Esophagus mucosa (tissue), 1 donor: ENCODE data around the gene PLA2R1. TPM values are rescaled to one million over a fixed set of nuclear protein-coding genes. Genes with fewer than 3 reads are reported as not detected.

Experiments
- ATAC-seq: fragments of 200-7000 bp; cut with Tn5 transposase; one replicate; pipeline ENCODE4 v1.9.1; 2020
- total RNA-seq: library from RNA; stranded (reverse); gene quantifications from one replicate; pipeline ENCODE4 v1.2.4, GENCODE V29; 2023
- donor health status: DM: yes; HTN: yes; CAD: no.

PLA2R1 gene
- total RNA-seq, 1 donor from 2014 or later, result 6.2 TPM

DNA sequence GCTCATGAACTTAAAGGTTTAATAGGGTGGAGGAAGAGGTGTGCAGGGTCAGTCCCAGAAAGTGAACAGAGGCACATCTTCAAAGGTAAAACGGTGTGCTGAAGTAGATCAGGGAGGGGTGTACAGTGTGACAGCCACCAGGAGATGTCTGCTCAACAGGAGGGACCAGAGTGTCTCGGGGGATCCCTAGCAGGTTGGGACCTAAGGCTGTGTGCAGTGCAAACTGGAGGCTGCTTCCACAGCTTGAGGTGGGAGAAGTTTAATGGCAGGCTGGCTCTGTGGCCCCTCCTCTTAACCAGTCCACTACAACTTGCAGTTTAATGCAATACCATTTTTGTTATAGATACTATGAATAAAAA, 33.2 kb downstream of the PLA2R1 start:
- no peak for ATAC-seq

DNA sequence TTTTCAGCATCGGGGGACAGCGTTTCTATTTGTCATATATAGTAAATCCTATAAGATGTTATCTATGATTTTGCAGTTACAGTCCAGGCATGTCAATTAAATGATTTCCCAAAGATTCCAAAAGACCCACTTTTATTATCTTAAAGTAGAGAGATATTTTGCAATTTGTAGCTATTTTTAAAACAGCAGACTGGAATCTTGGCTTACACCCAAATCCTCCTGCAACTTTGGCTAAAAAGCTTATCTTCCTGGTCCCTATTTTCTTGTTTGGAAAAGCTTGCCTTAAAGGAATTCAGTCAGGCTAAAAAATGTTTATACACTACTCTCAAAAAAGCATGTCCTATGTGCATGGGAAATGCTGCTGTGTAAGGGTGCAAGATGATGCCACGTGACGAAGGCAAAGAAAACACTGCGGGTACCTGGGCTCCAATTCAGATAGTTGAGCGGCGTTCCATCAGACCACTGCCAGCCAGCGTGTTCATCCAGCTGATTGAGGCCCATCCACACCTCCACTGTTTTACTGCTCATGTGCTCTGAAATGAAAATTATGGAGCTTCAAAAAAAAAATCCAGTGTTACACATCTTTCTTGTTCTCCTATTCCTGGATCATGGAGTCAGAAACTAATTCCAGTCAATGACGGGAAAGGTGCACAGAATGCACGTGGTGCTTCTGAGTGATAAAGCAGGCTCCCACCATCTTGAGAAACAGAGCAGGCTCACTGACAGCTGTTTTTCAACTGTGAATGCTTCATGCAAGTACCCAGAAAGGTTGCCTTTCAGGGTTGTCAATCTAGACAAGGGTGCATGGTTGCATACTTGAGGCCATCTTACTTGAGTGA, 33.8 kb downstream of the PLA2R1 start:
- ATAC-seq, result no peak

GRCh38 chr2:160022162-160022561, 40.3 kb downstream of the PLA2R1 start:
- no peak for ATAC-seq

DNA sequence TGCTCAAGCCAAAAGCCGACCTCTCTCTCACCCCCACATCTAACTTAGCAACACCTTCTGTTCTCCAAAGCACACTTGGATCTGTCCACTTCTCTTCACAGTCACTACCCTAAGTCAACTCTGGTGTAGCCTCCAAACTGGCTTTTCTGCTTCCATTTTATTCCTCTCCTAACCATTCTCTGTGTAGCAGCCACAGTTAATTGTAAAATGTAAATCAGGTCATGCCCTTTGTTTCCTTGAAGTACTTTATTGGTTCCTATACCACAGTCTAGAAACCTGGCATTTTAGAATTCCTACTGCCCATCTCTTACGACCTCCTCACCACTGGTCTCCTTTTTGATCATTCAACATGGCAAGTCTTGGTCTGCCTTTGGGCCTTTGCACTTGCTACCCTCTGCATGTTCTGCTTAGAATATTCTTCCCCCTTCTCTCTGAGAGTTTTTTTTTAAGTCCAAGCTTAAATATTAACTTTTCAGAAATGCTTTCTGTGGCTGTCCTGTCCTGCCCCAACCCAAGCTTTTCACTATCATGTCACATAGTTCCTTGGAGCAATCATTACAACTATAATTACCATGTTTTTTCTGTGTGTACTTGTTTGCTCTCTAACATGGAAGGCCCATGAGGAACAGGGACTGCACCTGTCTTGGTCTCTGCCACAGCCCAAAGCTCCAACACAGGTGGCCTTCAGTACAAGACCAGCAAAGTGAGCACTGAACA, 42.9 kb downstream of the PLA2R1 start:
- ATAC-seq, result no peak

DNA sequence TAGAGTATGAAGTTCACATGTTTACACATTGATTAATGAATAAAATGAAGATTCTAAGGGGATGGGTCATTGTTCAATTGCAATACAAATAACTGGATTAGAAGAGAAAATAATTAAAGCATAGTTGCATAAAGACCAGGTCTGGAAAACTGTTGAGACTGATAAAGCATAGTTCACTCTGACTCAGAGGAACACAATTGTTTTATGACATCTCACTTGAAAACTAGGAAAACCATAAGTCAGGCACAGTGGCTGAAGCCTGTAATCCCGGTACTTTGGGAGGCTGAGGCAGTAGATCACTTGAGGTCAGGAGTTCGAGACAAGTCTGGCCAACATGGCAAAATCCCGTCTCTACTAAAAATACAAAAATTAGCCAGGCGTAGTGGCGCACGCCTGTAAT, 46.7 kb downstream of the PLA2R1 start:
- ATAC-seq, result no peak

- ATAC-seq, result no peak
Observed at GRCh38 chr2:160014227-160014626, 48.2 kb downstream of the PLA2R1 start.

- ATAC-seq, result no peak
Observed at GRCh38 chr2:160010361-160011145, 51.9 kb downstream of the PLA2R1 start.

- ATAC-seq, result no peak
Observed at GRCh38 chr2:160007111-160007510, 55.3 kb downstream of the PLA2R1 start.

- ATAC-seq, result no peak
Observed at GRCh38 chr2:160006475-160006874, 55.9 kb downstream of the PLA2R1 start.

DNA sequence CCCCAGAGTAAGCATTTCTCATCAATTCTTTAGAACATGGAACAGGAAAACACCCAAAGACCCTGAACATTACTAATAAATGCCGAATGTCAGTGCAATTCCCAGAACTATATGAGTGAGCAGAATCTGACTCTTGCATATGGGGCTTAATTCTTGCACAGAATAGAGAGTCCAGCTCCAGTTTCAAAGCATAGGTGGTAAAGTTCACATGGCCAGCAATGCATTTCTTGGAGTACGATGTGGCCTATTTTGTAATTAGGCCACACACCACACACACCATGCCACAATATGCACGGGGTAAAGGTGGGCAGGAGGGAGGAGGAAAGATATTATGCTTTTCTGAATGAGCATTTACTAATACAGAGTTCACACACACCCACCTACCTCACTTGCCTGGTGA, 56.5 kb downstream of the PLA2R1 start:
- ATAC-seq, result no peak

DNA sequence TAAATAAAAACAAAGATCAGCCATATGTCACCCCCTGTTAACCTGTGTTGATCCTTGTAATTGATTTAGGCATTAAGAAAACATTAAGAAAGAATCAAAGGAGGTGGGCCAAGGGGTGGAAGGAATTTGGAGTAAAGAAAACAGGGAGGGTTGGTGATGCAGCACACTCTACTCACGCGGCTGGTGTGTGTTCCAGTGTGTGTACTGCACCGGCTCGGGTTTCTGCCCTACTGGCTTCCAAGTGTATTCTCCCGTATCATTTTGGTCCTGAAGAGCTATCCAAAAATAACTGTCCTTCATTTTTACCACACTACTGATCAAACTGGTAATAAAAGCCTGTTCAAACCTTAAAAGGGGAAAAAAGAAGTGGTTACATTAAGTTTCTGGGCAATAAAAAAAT, 56.9 kb downstream of the PLA2R1 start:
- no peak for ATAC-seq

DNA sequence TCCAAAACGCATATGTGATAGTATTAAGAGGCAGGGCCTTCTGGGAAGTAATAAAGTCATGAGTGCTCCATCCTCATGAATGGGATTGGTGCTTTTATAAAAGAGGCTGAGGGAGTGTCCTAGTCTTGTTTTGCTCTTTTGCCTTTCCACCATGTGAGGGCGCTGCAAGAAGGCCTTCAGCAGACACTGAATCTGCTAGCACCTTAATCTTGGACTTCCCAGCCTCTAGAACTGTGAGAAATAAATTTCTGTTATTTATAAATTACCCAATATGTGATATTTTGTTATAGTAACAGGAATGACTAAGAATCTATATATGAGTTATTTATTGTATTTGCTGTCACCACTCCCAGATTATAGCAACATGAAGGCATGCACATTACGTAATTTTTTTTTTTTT, 63.5 kb downstream of the PLA2R1 start:
- peak; percentile 22 for ATAC-seq

DNA sequence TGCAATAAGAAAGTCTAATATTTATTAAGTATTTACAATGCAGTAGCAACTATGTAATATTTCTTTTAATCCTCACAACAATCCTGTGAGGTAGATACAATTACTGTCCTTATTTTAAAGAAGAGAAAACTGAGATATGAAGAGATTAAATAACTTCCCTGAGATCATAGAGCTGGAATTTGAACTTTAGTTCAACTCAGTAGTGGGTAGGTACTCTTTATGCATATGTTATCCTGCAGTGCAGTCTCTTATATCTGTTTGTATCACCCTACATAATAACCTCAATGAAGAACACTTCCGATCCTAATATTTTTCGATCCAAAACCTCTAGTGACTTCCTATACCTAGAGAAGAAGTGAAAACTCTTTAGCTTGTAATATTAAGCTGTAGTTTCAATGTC, 64.2 kb downstream of the PLA2R1 start:
- no peak for ATAC-seq

GRCh38 chr2:159996792-159997546, 65.4 kb downstream of the PLA2R1 start:
- no peak for ATAC-seq

DNA sequence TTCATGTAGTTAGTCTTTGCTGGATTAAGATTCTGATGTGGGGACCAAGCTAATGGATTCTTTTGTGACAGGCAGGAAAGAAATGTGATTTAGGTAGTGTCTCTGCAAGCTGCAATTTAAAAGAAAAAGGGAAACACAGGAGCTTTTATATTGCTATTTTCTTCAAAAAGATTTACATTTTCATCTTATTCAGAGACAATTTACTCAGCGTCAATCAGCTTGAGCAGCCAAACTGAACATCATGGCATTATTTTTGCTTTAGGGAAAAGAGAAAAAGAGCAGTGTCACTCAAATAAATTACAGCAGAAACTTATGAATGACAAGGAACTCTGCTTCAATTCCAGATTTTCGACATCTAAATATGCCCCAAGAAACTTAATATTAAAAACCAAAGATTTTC, 67.4 kb downstream of the PLA2R1 start:
- ATAC-seq, result no peak

DNA sequence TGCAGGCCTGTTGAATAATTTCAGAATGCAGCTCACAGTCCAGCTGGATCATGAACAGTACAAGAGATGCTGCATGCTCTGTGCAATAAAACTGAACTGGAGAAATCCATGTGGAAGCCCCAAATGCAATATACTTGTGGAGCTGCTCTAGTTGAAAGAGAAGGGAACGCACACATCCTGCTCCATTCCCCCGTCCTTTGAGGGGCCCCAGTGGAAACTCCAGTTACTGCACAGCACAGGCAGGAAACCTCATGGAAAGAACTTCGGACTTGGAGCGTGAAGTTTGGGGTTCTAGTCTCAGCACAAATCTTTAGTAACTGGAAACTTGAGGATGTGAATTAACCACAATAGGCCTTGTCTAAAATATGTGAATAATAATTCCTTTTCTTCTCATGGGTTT, 73.2 kb downstream of the PLA2R1 start:
- ATAC-seq, result no peak

- ATAC-seq, result no peak
Observed at GRCh38 chr2:159988412-159988970, 73.9 kb downstream of the PLA2R1 start.

GRCh38 chr2:159987181-159987580, 75.2 kb downstream of the PLA2R1 start:
- ATAC-seq, result no peak

- no peak for ATAC-seq
Observed at GRCh38 chr2:159985656-159986055, 76.8 kb downstream of the PLA2R1 start.

GRCh38 chr2:159984034-159984433, 78.4 kb downstream of the PLA2R1 start:
- no peak for ATAC-seq

DNA sequence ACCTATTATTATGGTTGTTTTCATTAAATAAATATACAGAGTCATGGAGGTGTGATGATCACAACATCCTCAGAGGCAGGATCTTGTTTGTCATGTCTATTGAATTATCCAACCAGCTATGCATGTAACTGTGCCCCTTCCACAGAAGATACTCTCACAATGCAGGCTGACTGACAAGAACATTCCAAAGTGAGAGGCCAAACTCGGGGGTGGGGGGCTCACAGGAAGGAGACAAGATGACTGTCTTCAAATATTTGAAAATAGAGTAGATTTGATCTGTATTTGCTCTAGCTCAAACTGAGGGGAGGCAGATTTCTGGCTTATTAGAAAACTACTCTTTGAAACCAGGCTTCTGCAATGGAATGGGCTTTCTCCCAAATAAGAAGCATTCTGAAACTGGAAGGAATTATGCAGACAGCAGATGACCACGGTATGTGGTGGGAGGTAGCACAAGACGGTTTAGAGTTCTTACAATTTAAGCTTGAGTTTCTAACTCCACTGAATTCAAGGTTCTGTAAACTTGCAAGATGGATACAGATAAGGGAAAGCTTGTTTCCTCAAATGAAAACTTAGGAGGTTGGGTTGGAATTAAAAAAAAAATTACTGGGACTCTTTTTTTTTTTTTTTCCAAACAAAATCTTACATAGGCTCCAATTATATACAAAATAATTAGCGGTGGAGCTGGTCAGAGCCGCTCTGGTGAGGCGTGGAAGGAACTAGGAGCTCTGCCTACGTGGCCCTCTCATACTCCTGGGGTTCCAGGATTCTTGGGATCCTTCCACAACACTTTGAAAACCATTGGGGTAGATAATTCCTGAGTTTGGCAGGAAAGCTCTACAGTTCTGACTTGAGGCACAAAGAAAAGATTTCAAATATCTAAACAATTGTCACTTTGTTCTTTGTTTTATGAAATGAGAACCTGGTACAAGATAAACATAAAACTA, 79.3 kb downstream of the PLA2R1 start:
- no peak for ATAC-seq
